IMR-90 (cell line): ENCODE measurements around the gene USP12. TPM values are rescaled to one million over a fixed set of nuclear protein-coding genes. Genes with fewer than 3 reads are reported as not detected.

ENCODE experiments used
- ATAC-seq: fragments of 200-7000 bp; cut with Tn5 transposase; 2 replicates; pipeline ENCODE4 v1.9.1; 2020; ENCODE audit warnings: low read depth, mild to moderate bottlenecking, moderate library complexity
- BruUV-seq: library from RNA; stranded (reverse); fragments of 400-500 nt; replicated peaks from 2 replicates; lab custom pipeline; 2021; lab: Mats Ljungman, UMichigan
- CTCF ChIA-PET: fragments of 300-600 bp; formaldehyde crosslinking; extraction: SDS; loops from one replicate; lab custom pipeline; 2021; ENCODE audit warnings: antibody characterized with exemption; lab: Yijun Ruan, JAX
- POLR2A ChIA-PET: fragments of 300-600 bp; sonication (Branson Sonifier 250); formaldehyde crosslinking; loops from one replicate; lab custom pipeline; 2022; ENCODE audit warnings: antibody characterized with exemption; ENCODE audit not compliant: unreplicated experiment; lab: Charles Lee
- DNase-seq: peaks from one replicate; pipeline ENCODE4 v3.0.0; 2013
- H2AFZ ChIP-seq: replicated peaks from 2 replicates; pipeline ENCODE3; 2013; ENCODE audit warnings: low read length, mild to moderate bottlenecking; ENCODE audit not compliant: poor library complexity
- H2AK5ac ChIP-seq: 2 replicates; pipeline ENCODE4 v1.6.1; 2013; ENCODE audit warnings: low read depth, low read length, inconsistent platforms
- H2AK9ac ChIP-seq: replicated peaks from 2 replicates; pipeline ENCODE3; 2013; ENCODE audit warnings: mild to moderate bottlenecking, low read depth, low read length, moderate library complexity; ENCODE audit not compliant: poor library complexity
- H2BK120ac ChIP-seq: 2 replicates; pipeline ENCODE4 v1.6.1; 2013; ENCODE audit warnings: low read depth, low read length, inconsistent platforms
- H2BK15ac ChIP-seq: 3 replicates; pipeline ENCODE4 v1.6.1; 2013; ENCODE audit warnings: low read depth, low read length, inconsistent platforms
- H2BK20ac ChIP-seq: 2 replicates; pipeline ENCODE4 v1.6.1; 2013; ENCODE audit warnings: low read depth, mild to moderate bottlenecking, inconsistent platforms, low read length, moderate library complexity
- H2BK5ac ChIP-seq: 2 replicates; pipeline ENCODE4 v1.6.1; 2013; ENCODE audit warnings: mild to moderate bottlenecking, low read depth, low read length, inconsistent platforms; ENCODE audit not compliant: poor library complexity, severe bottlenecking
- H3K14ac ChIP-seq: replicated peaks from 2 replicates; pipeline ENCODE4 v1.6.1; 2013; ENCODE audit warnings: low read depth, low read length, inconsistent platforms
- H3K18ac ChIP-seq: 2 replicates; pipeline ENCODE4 v1.6.1; 2013; ENCODE audit warnings: low read depth, low read length, control low read depth
- H3K23ac ChIP-seq: 2 replicates; pipeline ENCODE4 v1.6.1; 2013; ENCODE audit warnings: low read depth, low read length, inconsistent platforms
- H3K27ac ChIP-seq: 2 replicates; pipeline ENCODE4 v1.5.1; 2013; ENCODE audit warnings: mild to moderate bottlenecking, control low read depth, low read length; ENCODE audit not compliant: insufficient read depth
- H3K27me3 ChIP-seq: 2 replicates; pipeline ENCODE4 v1.6.1; 2013; ENCODE audit warnings: low read length; ENCODE audit not compliant: control insufficient read depth, insufficient read depth
- H3K36me3 ChIP-seq: 2 replicates; pipeline ENCODE4 v1.6.1; 2013; ENCODE audit warnings: low read length, mixed read lengths; ENCODE audit not compliant: control insufficient read depth, insufficient read depth
- H3K4ac ChIP-seq: 2 replicates; pipeline ENCODE4 v1.6.1; 2013; ENCODE audit warnings: low read depth, low read length, inconsistent platforms
- H3K4me1 ChIP-seq: 2 replicates; pipeline ENCODE4 v1.6.1; 2013; ENCODE audit warnings: low read length, mixed read lengths; ENCODE audit not compliant: control insufficient read depth, insufficient read depth
- H3K4me2 ChIP-seq: 2 replicates; pipeline ENCODE4 v1.6.1; 2013; ENCODE audit warnings: low read depth, mild to moderate bottlenecking, control low read depth, low read length, moderate library complexity
- H3K4me3 ChIP-seq: 2 replicates; pipeline ENCODE4 v1.5.1; 2013; ENCODE audit warnings: low read depth, mild to moderate bottlenecking, control low read depth, low read length, moderate library complexity; ENCODE audit not compliant: insufficient read depth
- H3K56ac ChIP-seq: 2 replicates; pipeline ENCODE4 v1.6.1; 2013; ENCODE audit warnings: low read length, inconsistent platforms; ENCODE audit not compliant: insufficient read depth; ENCODE audit errors: extremely low read depth
- H3K79me1 ChIP-seq, 2 experiments: 2 replicates each; pipeline ENCODE4 v1.6.1; 2013; ENCODE audit warnings: low read length in 2 of 2, inconsistent platforms in 1 of 2, low read depth in 1 of 2
- H3K9ac ChIP-seq: 2 replicates; pipeline ENCODE4 v1.6.1; 2013; ENCODE audit warnings: low read depth, low read length, control low read depth
- H3K9me1 ChIP-seq: 2 replicates; pipeline ENCODE4 v1.6.1; 2013; ENCODE audit warnings: low read length, inconsistent platforms; ENCODE audit not compliant: insufficient read depth
- H3K9me3 ChIP-seq: 2 replicates; pipeline ENCODE4 v1.6.1; 2013; ENCODE audit warnings: low read length; ENCODE audit not compliant: control insufficient read depth, insufficient read depth
- H4K20me1 ChIP-seq: 2 replicates; pipeline ENCODE4 v1.6.1; 2013; ENCODE audit warnings: low read length, inconsistent platforms; ENCODE audit not compliant: insufficient read depth
- H4K5ac ChIP-seq: 2 replicates; pipeline ENCODE4 v1.6.1; 2013; ENCODE audit warnings: mild to moderate bottlenecking, low read depth, low read length, control low read depth
- H4K8ac ChIP-seq, 2 experiments: 2 replicates each; pipeline ENCODE4 v1.6.1; 2013; ENCODE audit warnings: low read depth in 2 of 2, low read length in 2 of 2, control low read depth in 1 of 2, inconsistent platforms in 1 of 2
- H4K91ac ChIP-seq: 2 replicates; pipeline ENCODE4 v1.6.1; 2013; ENCODE audit warnings: low read depth, low read length, inconsistent platforms; ENCODE audit not compliant: insufficient read depth
- BHLHE40 ChIP-seq: fragments of 150-350 bp; IDR thresholded peaks from 2 replicates; pipeline ENCODE4 v1.6.1; 2016; ENCODE audit warnings: mild to moderate bottlenecking, low read depth, low read length
- CEBPB ChIP-seq: IDR thresholded peaks from 2 replicates; pipeline ENCODE4 v1.6.1; 2012; ENCODE audit warnings: low read depth, low read length, improper control_type of control experiment
- CHD1 ChIP-seq: IDR thresholded peaks from 2 replicates; pipeline ENCODE4 v1.6.1; 2012; ENCODE audit warnings: low read depth, low read length, improper control_type of control experiment
- CTCF ChIP-seq: conservative IDR thresholded peaks from 2 replicates; pipeline ENCODE4 v1.5.1; 2012; ENCODE audit warnings: mild to moderate bottlenecking, low read depth, low read length, improper control_type of control experiment
- ELK1 ChIP-seq: fragments of 150-350 bp; IDR thresholded peaks from 2 replicates; pipeline ENCODE4 v1.6.1; 2016; ENCODE audit warnings: low read depth, mild to moderate bottlenecking, low read length, moderate library complexity, borderline replicate concordance
- MAFK ChIP-seq: IDR thresholded peaks from 2 replicates; pipeline ENCODE4 v1.6.1; 2012; ENCODE audit warnings: low read depth, low read length, improper control_type of control experiment
- MAZ ChIP-seq: IDR thresholded peaks from 2 replicates; pipeline ENCODE4 v1.6.1; 2012; ENCODE audit warnings: low read depth, mild to moderate bottlenecking, low read length, improper control_type of control experiment, moderate library complexity, borderline replicate concordance
- MXI1 ChIP-seq: IDR thresholded peaks from 2 replicates; pipeline ENCODE4 v1.6.1; 2012; ENCODE audit warnings: low read depth, mild to moderate bottlenecking, low read length, moderate library complexity, borderline replicate concordance
- NFE2L2 ChIP-seq: fragments of 150-350 bp; IDR thresholded peaks from 2 replicates; pipeline ENCODE4 v1.6.1; 2016; ENCODE audit warnings: low read depth, mild to moderate bottlenecking, low read length
- POLR2A ChIP-seq: IDR thresholded peaks from 2 replicates; pipeline ENCODE4 v1.6.1; 2012; ENCODE audit warnings: mild to moderate bottlenecking, low read depth, low read length
- RCOR1 ChIP-seq: IDR thresholded peaks from 2 replicates; pipeline ENCODE4 v1.6.1; 2012; ENCODE audit warnings: mild to moderate bottlenecking, low read length, improper control_type of control experiment; ENCODE audit not compliant: insufficient replicate concordance
- RFX5 ChIP-seq: IDR thresholded peaks from 2 replicates; pipeline ENCODE4 v1.8.0; 2012; ENCODE audit warnings: low read depth, mild to moderate bottlenecking, low read length, moderate library complexity
- SMC3 ChIP-seq: fragments of 150-350 bp; IDR thresholded peaks from 2 replicates; pipeline ENCODE4 v1.6.1; 2016; ENCODE audit warnings: low read depth, mild to moderate bottlenecking, antibody characterized with exemption, low read length, moderate library complexity
- USF2 ChIP-seq: fragments of 150-350 bp; IDR thresholded peaks from 2 replicates; pipeline ENCODE4 v1.6.1; 2017; ENCODE audit warnings: mild to moderate bottlenecking, antibody characterized with exemption, low read length, low read depth
- whole genome bisulfite sequencing, 2 experiments: methylation state at CpG; one replicate each; pipeline versions ENCODE4 v1.1.5 to v1.1.7; 2013; ENCODE audit warnings: missing lambda C conversion rate in 2 of 2; ENCODE audit not compliant: insufficient read length in 1 of 2; ENCODE audit errors: extremely low coverage in 2 of 2; 5-methylcytosine and 5-hydroxymethylcytosine counted together
- dilution Hi-C: fragments of 300-500 bp; cut with HindIII; formaldehyde crosslinking; loops from one replicate; pipeline ENCODE4 v1.14.3; 2018; ENCODE audit warnings: low sequenced_read_pairs; ENCODE audit not compliant: unreplicated experiment
- in situ Hi-C: fragments of 300-500 bp; cut with MboI; formaldehyde crosslinking; loops from 3 replicates; pipeline ENCODE4 v1.14.3; 2019; ENCODE audit warnings: low sequenced_read_pairs, inconsistent platforms, mixed read lengths
- intact Hi-C: fragments of 100-400 bp; cut with micrococcal nuclease; formaldehyde crosslinking; loops from 2 replicates; pipeline ENCODE4 v1.10.0; 2022
- polyA plus RNA-seq, 3 experiments: library from polyadenylated mRNA; depleted of rRNA; stranded (reverse); fragments of >200 nt; gene quantifications; 2 replicates each; pipeline ENCODE4 v1.2.3, GENCODE V29; 2012; ENCODE audit warnings: low replicate concordance in 1 of 3
- total RNA-seq: library from RNA; depleted of rRNA; stranded (reverse); fragments of >200 nt; gene quantifications from 2 replicates; pipeline ENCODE4 v1.2.3, GENCODE V29; 2012

Gene USP12
- total and polyA plus RNA-seq, 2 of the 4 experiments (the other 2 are of a cell fraction): 11.8 to 16.5 TPM

GRCh38 chr13:27183561-27184147, 12.0 kb upstream of the USP12 start:
- peak overlapping the region; percentile 79 for H2BK20ac ChIP-seq
- H2BK120ac ChIP-seq: peak overlapping the region; percentile 90
- H3K4me3 ChIP-seq: no peak overlapping the region
- peak; percentile 72 for DNase-seq
- intact Hi-C loops (loop anchor here (5.0 kb wide), 1 partner anchor 34 kb away; no protein-coding TSS in a partner anchor), in situ Hi-C loops (loop anchor here (10.0 kb wide), 1 partner anchor 171 kb away; no protein-coding TSS in a partner anchor), dilution Hi-C loops (no loop called here)
- H2BK5ac ChIP-seq: peak overlapping the region; percentile 89
- BruUV-seq: no TSS peak
- WGBS, 2 experiments: 45% methylated on average over 1 of the region's 9 CpGs; no CpG with 5 or more reads in 1 of the 2 experiments
- H4K91ac ChIP-seq: peak overlapping the region; percentile 69
- peak overlapping the region; percentile 4; the same call in 1 of the 2 replicates for H4K5ac ChIP-seq
- 0 out of 2 replicates have a peak overlapping the region, but pooled peaks have one; percentile 25 for H3K23ac ChIP-seq
- H3K79me1 ChIP-seq: 0 out of 4 replicates have a peak, but pooled peaks cover 0 to 4% of the 10 kb centered on the region in 2 experiments
- H2AK5ac ChIP-seq: peak overlapping the region; percentile 89
- H3K56ac ChIP-seq: no peak overlapping the region
- H3K4ac ChIP-seq: peak overlapping the region; percentile 90
- peak; percentile 19; the same call in 1 of the 2 replicates for ATAC-seq
- no peaks in the 10 kb centered on the region for H3K36me3 ChIP-seq
- peak overlapping the region; percentile 6; the same call in 1 of the 2 replicates for H3K18ac ChIP-seq
- peaks cover 12% of the 10 kb centered on the region for H3K9me1 ChIP-seq
- H3K14ac ChIP-seq: peak overlapping the region; percentile 78
- peak overlapping the region; percentile 10; the same call in 2 of the 3 replicates for H2BK15ac ChIP-seq
- H3K27me3 ChIP-seq: no peaks in the 10 kb centered on the region
- no peak overlapping the region for H3K9ac ChIP-seq
- peaks cover 3% of the 10 kb centered on the region for H3K4me1 ChIP-seq
- H2AK9ac ChIP-seq: peak overlapping the region; percentile 88
- H3K27ac ChIP-seq: peak overlapping the region; percentile 31; the same call in 1 of the 2 replicates
- no peaks in the 10 kb centered on the region for H3K9me3 ChIP-seq
- H2AFZ ChIP-seq: peak overlapping the region; percentile 87
- ChIA-PET CTCF (interaction anchor here (0.9 kb wide), 1 partner anchor 9 kb away, joined by 4 read pairs; no protein-coding TSS in a partner anchor), POLR2A (interaction anchor here (0.7 kb wide), 1 partner anchor 11 kb away, joined by 24 read pairs; no protein-coding TSS in a partner anchor)
- H3K4me2 ChIP-seq: no peak overlapping the region
- H4K8ac ChIP-seq: peak overlapping the region in 1 of 2 experiments; percentile 85; a peak in 2 of 4 replicates
- H4K20me1 ChIP-seq: no peaks in the 10 kb centered on the region
- TF ChIP-seq CTCF (no peak), CEBPB (peak; percentile 91), POLR2A (no peak), MXI1 (no peak), ELK1 (no peak), MAFK (no peak), MAZ (no peak), BHLHE40 (no peak), RCOR1 (no peak), RFX5 (no peak), USF2 (no peak), SMC3 (no peak), NFE2L2 (peak; percentile 58; the same call in 1 of the 2 replicates), CHD1 (no peak)
